H9 (cell line): ENCODE measurements around the gene DNAJC22. TPM values are rescaled to one million over a fixed set of nuclear protein-coding genes. Genes with fewer than 3 reads are reported as not detected.

Experiments used
- DNase-seq: peaks from one replicate; pipeline ENCODE4 v3.0.0-alpha.2; 2017
- H2AFZ ChIP-seq: one replicate; pipeline ENCODE4 v1.6.1; 2013; ENCODE audit warnings: mild to moderate bottlenecking, low read length, control low read depth, moderate library complexity
- H2AK5ac ChIP-seq: 2 replicates; pipeline ENCODE4 v1.6.1; 2013; ENCODE audit warnings: low read length, control low read depth, mixed read lengths; ENCODE audit not compliant: insufficient read length
- H2BK120ac ChIP-seq: one replicate; pipeline ENCODE4 v1.6.1; 2013; ENCODE audit warnings: low read depth, mild to moderate bottlenecking, low read length, control low read depth, inconsistent platforms; ENCODE audit not compliant: poor library complexity, severe bottlenecking
- H2BK12ac ChIP-seq: 2 replicates; pipeline ENCODE4 v1.6.1; 2013; ENCODE audit warnings: low read length, control low read depth, mixed read lengths, low read depth; ENCODE audit not compliant: insufficient read length
- H2BK15ac ChIP-seq: 2 replicates; pipeline ENCODE4 v1.6.1; 2013; ENCODE audit warnings: low read depth, low read length, control low read depth
- H2BK20ac ChIP-seq: one replicate; pipeline ENCODE4 v1.6.1; 2013; ENCODE audit warnings: low read depth, mild to moderate bottlenecking, low read length, control low read depth, inconsistent platforms; ENCODE audit not compliant: poor library complexity, severe bottlenecking
- H2BK5ac ChIP-seq: 2 replicates; pipeline ENCODE4 v1.6.1; 2013; ENCODE audit warnings: low read length, control low read depth, mixed read lengths; ENCODE audit not compliant: insufficient read length
- H3K14ac ChIP-seq: 2 replicates; pipeline ENCODE4 v1.6.1; 2013; ENCODE audit warnings: low read length, control low read depth; ENCODE audit not compliant: insufficient read depth
- H3K18ac ChIP-seq: 2 replicates; pipeline ENCODE4 v1.6.1; 2013; ENCODE audit warnings: low read depth, mild to moderate bottlenecking, mixed read lengths, low read length, control low read depth; ENCODE audit not compliant: insufficient read length
- H3K23ac ChIP-seq: 2 replicates; pipeline ENCODE4 v1.6.1; 2013; ENCODE audit warnings: low read length, control low read depth, mixed read lengths, low read depth; ENCODE audit not compliant: insufficient read length
- H3K23me2 ChIP-seq: 2 replicates; pipeline ENCODE4 v1.6.1; 2013; ENCODE audit warnings: low read depth, mild to moderate bottlenecking, mixed read lengths, low read length, control low read depth; ENCODE audit not compliant: insufficient read length, poor library complexity, severe bottlenecking
- H3K27ac ChIP-seq: 2 replicates; pipeline ENCODE4 v1.5.1; 2013; ENCODE audit warnings: low read length, control low read depth, mixed read lengths, low read depth; ENCODE audit not compliant: insufficient read length
- H3K27me3 ChIP-seq: 2 replicates; pipeline ENCODE4 v1.6.1; 2013; ENCODE audit warnings: low read length, control low read depth, inconsistent platforms; ENCODE audit not compliant: insufficient read depth
- H3K4ac ChIP-seq: 2 replicates; pipeline ENCODE4 v1.6.1; 2013; ENCODE audit warnings: low read depth, mild to moderate bottlenecking, control low read depth, inconsistent platforms, low read length, moderate library complexity
- H3K4me1 ChIP-seq: 2 replicates; pipeline ENCODE4 v1.6.1; 2013; ENCODE audit warnings: low read length, control low read depth, inconsistent platforms; ENCODE audit not compliant: insufficient read depth
- H3K4me2 ChIP-seq: 2 replicates; pipeline ENCODE4 v1.6.1; 2013; ENCODE audit warnings: low read length, control low read depth, mixed read lengths; ENCODE audit not compliant: insufficient read length, insufficient read depth
- H3K56ac ChIP-seq: 2 replicates; pipeline ENCODE4 v1.6.1; 2013; ENCODE audit warnings: low read depth, mild to moderate bottlenecking, mixed read lengths, low read length, control low read depth; ENCODE audit not compliant: insufficient read length
- H3K79me1 ChIP-seq: 2 replicates; pipeline ENCODE4 v1.6.1; 2013; ENCODE audit warnings: low read depth, mild to moderate bottlenecking, moderate library complexity, low read length, control low read depth, inconsistent platforms; ENCODE audit not compliant: insufficient read depth, poor library complexity, severe bottlenecking
- H3K79me2 ChIP-seq: 2 replicates; pipeline ENCODE4 v1.6.1; 2013; ENCODE audit warnings: low read length, control low read depth, inconsistent platforms; ENCODE audit not compliant: insufficient read depth
- H3K9ac ChIP-seq: 2 replicates; pipeline ENCODE4 v1.6.1; 2013; ENCODE audit warnings: low read length, control low read depth, mixed read lengths; ENCODE audit not compliant: insufficient read length; ENCODE audit errors: extremely low read depth
- H3K9me3 ChIP-seq: one replicate; pipeline ENCODE4 v1.6.1; 2013; ENCODE audit warnings: low read depth, low read length, inconsistent platforms; ENCODE audit not compliant: control insufficient read depth
- H3T11ph ChIP-seq: one replicate; pipeline ENCODE4 v1.6.1; 2013; ENCODE audit warnings: mild to moderate bottlenecking, low read length, control low read depth, inconsistent platforms
- H4K20me1 ChIP-seq: one replicate; pipeline ENCODE4 v1.6.1; 2013; ENCODE audit not compliant: control insufficient read depth, insufficient read length, insufficient read depth
- H4K5ac ChIP-seq: 2 replicates; pipeline ENCODE4 v1.6.1; 2013; ENCODE audit warnings: low read depth, mild to moderate bottlenecking, mixed read lengths, low read length, control low read depth; ENCODE audit not compliant: insufficient read length
- H4K8ac ChIP-seq: replicated peaks from 2 replicates; pipeline ENCODE4 v1.6.1; 2013; ENCODE audit warnings: low read length, control low read depth, mixed read lengths, low read depth; ENCODE audit not compliant: insufficient read length
- H4K91ac ChIP-seq: 2 replicates; pipeline ENCODE4 v1.6.1; 2013; ENCODE audit warnings: low read depth, mild to moderate bottlenecking, moderate library complexity, mixed read lengths, low read length, control low read depth; ENCODE audit not compliant: insufficient read length
- H3K27ac Mint-ChIP-seq, 3 experiments: 2 replicates in 2 of 3; 3 replicates in 1 of 3; pipeline ENCODE4 v1.8.0; 2020 to 2021; ENCODE audit warnings: mixed read lengths in 3 of 3, mild to moderate bottlenecking in 1 of 3, moderate library complexity in 1 of 3
- H3K27me3 Mint-ChIP-seq: 2 replicates; pipeline ENCODE4 v1.8.0; 2021; ENCODE audit warnings: low read depth, mild to moderate bottlenecking, moderate library complexity, mixed read lengths
- H3K36me3 Mint-ChIP-seq, 3 experiments: 2 replicates in 2 of 3; 3 replicates in 1 of 3; pipeline ENCODE4 v1.8.0; 2020 to 2021; ENCODE audit warnings: low read depth in 3 of 3, mixed read lengths in 3 of 3; ENCODE audit not compliant: insufficient read depth in 1 of 3
- H3K4me1 Mint-ChIP-seq, 2 experiments: 2 replicates each; pipeline ENCODE4 v1.8.0; 2020; ENCODE audit warnings: mixed read lengths in 2 of 2
- H3K4me3 Mint-ChIP-seq, 2 experiments: 2 replicates in 1 of 2; 3 replicates in 1 of 2; pipeline ENCODE4 v1.8.0; 2020 to 2021; ENCODE audit warnings: mild to moderate bottlenecking in 2 of 2, mixed read lengths in 2 of 2, moderate library complexity in 1 of 2
- H3K9me3 Mint-ChIP-seq, 2 experiments: 2 replicates in 1 of 2; 3 replicates in 1 of 2; pipeline ENCODE4 v1.8.0; 2020; ENCODE audit warnings: mild to moderate bottlenecking in 2 of 2, mixed read lengths in 2 of 2, moderate library complexity in 1 of 2
- CTCF ChIP-seq: fragments of 200-600 bp; sonication (generic); conservative IDR thresholded peaks from 3 replicates; pipeline ENCODE4 v1.8.0; 2021; ENCODE audit warnings: antibody characterized with exemption, mild to moderate bottlenecking
- WGBS: extraction: QIAGEN DNeasy Blood & Tissue Kit; methylation state at CpG from one replicate; pipeline ENCODE4 v1.1.7; 2013; ENCODE audit warnings: missing lambda C conversion rate, low lambda C conversion rate, mixed read lengths; ENCODE audit not compliant: insufficient read length; ENCODE audit errors: extremely low coverage; 5-methylcytosine and 5-hydroxymethylcytosine counted together
- total RNA-seq: library from RNA; stranded (reverse); gene quantifications from 2 replicates; pipeline ENCODE4 v1.2.1, GENCODE V29; 2021

DNAJC22 gene
- total RNA-seq, 1 experiment from 2014 or later, result 3.2 TPM

DNA sequence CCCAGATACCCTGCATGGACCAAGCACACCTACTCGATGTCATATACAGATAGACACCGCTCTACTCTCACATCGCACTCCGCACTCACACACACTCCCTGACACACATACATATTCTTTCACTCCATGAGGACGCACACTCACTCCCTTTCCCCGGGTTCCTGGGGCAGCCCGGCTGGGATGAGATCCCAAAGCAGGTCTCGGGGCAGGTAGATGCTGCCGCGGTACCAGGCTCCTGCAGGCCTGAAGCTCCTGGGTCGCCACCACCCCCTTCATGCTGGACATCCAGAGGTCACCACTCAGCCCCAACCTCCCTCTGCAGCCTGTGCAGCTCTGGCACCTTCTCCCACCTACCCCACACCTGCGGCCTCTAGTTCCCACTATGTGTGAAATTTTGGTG lies 12.0 kb upstream of the DNAJC22 start:
- H2AK5ac ChIP-seq, result no peak overlapping the region
- no peak overlapping the region for H3K4ac ChIP-seq
- H4K5ac ChIP-seq, result no peak overlapping the region
- no peaks in the 10 kb centered on the region for H3K79me2 ChIP-seq
- H4K8ac ChIP-seq, result no peak overlapping the region
- no peak overlapping the region for H3K27ac Mint-ChIP-seq
- no peak overlapping the region for H3K18ac ChIP-seq
- H2BK15ac ChIP-seq, result no peak overlapping the region
- no peaks in the 10 kb centered on the region for H4K20me1 ChIP-seq
- H3K4me1 ChIP-seq, result no peaks in the 10 kb centered on the region
- H3K9me3 ChIP-seq, result no peaks in the 10 kb centered on the region
- H3K23me2 ChIP-seq, result peaks cover 9% of the 10 kb centered on the region
- no peak overlapping the region for H3K27ac ChIP-seq
- H3K4me3 Mint-ChIP-seq, result no peak overlapping the region
- no peak overlapping the region for H3K14ac ChIP-seq
- no peak overlapping the region for H3K23ac ChIP-seq
- H3K36me3 Mint-ChIP-seq, result peaks cover 6 to 17% (median 15%) of the 10 kb centered on the region in 3 experiments; a peak in 6 of 7 replicates
- whole genome bisulfite sequencing, result 100% methylated on average over 5 of the region's 12 CpGs
- no peak overlapping the region for H3T11ph ChIP-seq
- no peak overlapping the region for H3K4me2 ChIP-seq
- no peak overlapping the region for H2BK5ac ChIP-seq
- H3K9ac ChIP-seq, result no peak overlapping the region
- H3K27me3 Mint-ChIP-seq, result peaks cover 72% of the 10 kb centered on the region
- no peaks in the 10 kb centered on the region for H3K79me1 ChIP-seq
- peaks cover 22 to 30% of the 10 kb centered on the region in 2 experiments for H3K4me1 Mint-ChIP-seq
- no peak overlapping the region for H2BK20ac ChIP-seq
- no peak for DNase-seq
- no peak overlapping the region for H2BK120ac ChIP-seq
- H3K56ac ChIP-seq, result no peak overlapping the region
- H2AFZ ChIP-seq, result no peak overlapping the region
- peaks cover 0 to 3% of the 10 kb centered on the region in 2 experiments; a peak in 1 of 5 replicates for H3K9me3 Mint-ChIP-seq
- no peak overlapping the region for H4K91ac ChIP-seq
- no peak for TF ChIP-seq CTCF
- H2BK12ac ChIP-seq, result no peak overlapping the region
- peaks cover 48% of the 10 kb centered on the region; the same call in 1 of the 2 replicates for H3K27me3 ChIP-seq
